H1 (cell line): ENCODE results near the gene PHLDB3. TPM values are rescaled to one million over a fixed set of nuclear protein-coding genes. Genes with fewer than 3 reads are reported as not detected.

Experiments
- CTCF ChIA-PET: fragments of 300-600 bp; sonication (Branson Sonifier 250); formaldehyde crosslinking; loops from one replicate; lab custom pipeline; 2021; ENCODE audit not compliant: partially characterized antibody; lab: Charles Lee
- POLR2A ChIA-PET: fragments of 300-600 bp; sonication (Branson Sonifier 250); formaldehyde crosslinking; loops from one replicate; lab custom pipeline; 2021; ENCODE audit warnings: inconsistent platforms; ENCODE audit not compliant: partially characterized antibody; lab: Charles Lee
- DNase-seq, 2 experiments: peaks; one replicate each; pipeline versions ENCODE4 v3.0.0 to v3.0.0-alpha.2; 2010 to 2022; ENCODE audit warnings: low spot score in 2 of 2, low read depth in 1 of 2, mixed read lengths in 1 of 2
- FAIRE-seq: peaks from 2 replicates; lab custom pipeline; 2011; peaks lifted over from hg19 to GRCh38; lab: Jason Lieb, UNC
- H2AFZ ChIP-seq: 2 replicates; pipeline ENCODE4 v1.8.1; 2012; ENCODE audit warnings: low read length, inconsistent platforms
- H2AK5ac ChIP-seq: 2 replicates; pipeline ENCODE4 v1.6.1; 2013; ENCODE audit warnings: low read depth, low read length
- H2BK120ac ChIP-seq: replicated peaks from 2 replicates; pipeline ENCODE3; 2013; ENCODE audit warnings: low read depth, low read length, inconsistent platforms
- H2BK12ac ChIP-seq: 2 replicates; pipeline ENCODE4 v1.6.1; 2013; ENCODE audit warnings: low read depth, low read length
- H2BK15ac ChIP-seq: 2 replicates; pipeline ENCODE4 v1.6.1; 2013; ENCODE audit warnings: low read length
- H2BK20ac ChIP-seq: 2 replicates; pipeline ENCODE4 v1.6.1; 2013; ENCODE audit warnings: low read length
- H2BK5ac ChIP-seq: 2 replicates; pipeline ENCODE4 v1.6.1; 2013; ENCODE audit warnings: low read depth, low read length
- H3K14ac ChIP-seq: 2 replicates; pipeline ENCODE4 v1.6.1; 2013; ENCODE audit warnings: inconsistent platforms; ENCODE audit not compliant: insufficient read length
- H3K18ac ChIP-seq: 2 replicates; pipeline ENCODE4 v1.6.1; 2013; ENCODE audit warnings: low read length; ENCODE audit errors: extremely low read depth
- H3K23ac ChIP-seq: 2 replicates; pipeline ENCODE4 v1.6.1; 2013; ENCODE audit warnings: inconsistent platforms; ENCODE audit not compliant: insufficient read length
- H3K23me2 ChIP-seq: 2 replicates; pipeline ENCODE4 v1.6.1; 2013; ENCODE audit warnings: low read depth, low read length
- H3K27ac ChIP-seq: 2 replicates; pipeline ENCODE4 v1.6.1; 2011; ENCODE audit warnings: low read depth, low read length, inconsistent platforms
- H3K27me3 ChIP-seq, 4 experiments: replicated peaks in 1 of 4; 1 replicate in 1 of 4; 2 replicates in 3 of 4; pipeline versions ENCODE4 v1.6.1 to v1.8.1; 2011 to 2013; ENCODE audit warnings: low read length in 3 of 4, mild to moderate bottlenecking in 3 of 4, inconsistent platforms in 2 of 4, mixed read lengths in 2 of 4, moderate library complexity in 1 of 4; ENCODE audit not compliant: control insufficient read depth in 3 of 4, insufficient read depth in 3 of 4; ENCODE audit errors: extremely low read depth in 1 of 4
- H3K36me3 ChIP-seq, 4 experiments: 2 replicates each; pipeline versions ENCODE4 v1.6.1 to v1.8.1; 2011 to 2013; ENCODE audit warnings: mild to moderate bottlenecking in 4 of 4, low read length in 3 of 4, moderate library complexity in 2 of 4, control low read depth in 1 of 4, inconsistent platforms in 1 of 4; ENCODE audit not compliant: insufficient read depth in 4 of 4, control insufficient read depth in 2 of 4
- H3K4ac ChIP-seq: replicated peaks from 2 replicates; pipeline ENCODE3; 2013; ENCODE audit warnings: low read length, low read depth, mixed read lengths, inconsistent platforms; ENCODE audit not compliant: insufficient read length
- H3K4me1 ChIP-seq, 4 experiments: replicated peaks in 1 of 4; 1 replicate in 1 of 4; 2 replicates in 3 of 4; pipeline versions ENCODE4 v1.6.1 to v1.8.1; 2011 to 2013; ENCODE audit warnings: low read length in 3 of 4, inconsistent platforms in 2 of 4, mixed read lengths in 1 of 4; ENCODE audit not compliant: insufficient read depth in 4 of 4, control insufficient read depth in 3 of 4
- H3K4me2 ChIP-seq, 2 experiments: 2 replicates each; pipeline versions ENCODE4 v1.6.1 to v1.8.1; 2011 to 2013; ENCODE audit warnings: low read depth in 2 of 2, low read length in 2 of 2, control low read depth in 1 of 2, inconsistent platforms in 1 of 2, mild to moderate bottlenecking in 1 of 2; ENCODE audit not compliant: insufficient read depth in 1 of 2
- H3K4me3 ChIP-seq, 4 experiments: fragments of 200-600, 300-600 bp in 1 of 4; sonication (generic), shearing (Covaris generic), sonication (Bioruptor Twin) in 1 of 4; 2 replicates each; pipeline versions ENCODE4 v1.5.1 to v1.8.1; 2011 to 2016; ENCODE audit warnings: low read length in 4 of 4, low read depth in 3 of 4, control low read depth in 2 of 4, inconsistent platforms in 2 of 4, mild to moderate bottlenecking in 2 of 4, mixed read lengths in 1 of 4, moderate library complexity in 1 of 4; ENCODE audit not compliant: insufficient read depth in 2 of 4; ENCODE audit errors: extremely low read depth in 1 of 4
- H3K56ac ChIP-seq: replicated peaks from 2 replicates; pipeline ENCODE3; 2013; ENCODE audit warnings: low read depth, mild to moderate bottlenecking, mixed read lengths, low read length, inconsistent platforms; ENCODE audit not compliant: insufficient read length
- H3K79me1 ChIP-seq: 2 replicates; pipeline ENCODE4 v1.6.1; 2013; ENCODE audit warnings: low read depth, low read length, control low read depth
- H3K79me2 ChIP-seq, 2 experiments: 2 replicates each; pipeline versions ENCODE4 v1.6.1 to v1.8.1; 2012 to 2013; ENCODE audit warnings: low read length in 2 of 2, mild to moderate bottlenecking in 2 of 2, inconsistent platforms in 1 of 2; ENCODE audit not compliant: insufficient read depth in 2 of 2, control insufficient read depth in 1 of 2
- H3K9ac ChIP-seq, 4 experiments: replicated peaks in 1 of 4; 1 replicate in 1 of 4; 2 replicates in 3 of 4; pipeline versions ENCODE4 v1.6.1 to v1.8.1; 2011 to 2013; ENCODE audit warnings: low read depth in 3 of 4, low read length in 3 of 4, control low read depth in 2 of 4, mild to moderate bottlenecking in 2 of 4, moderate library complexity in 2 of 4, inconsistent platforms in 1 of 4; ENCODE audit errors: extremely low read depth in 1 of 4
- H3K9me3 ChIP-seq, 2 experiments: 2 replicates each; pipeline versions ENCODE4 v1.6.1 to v1.8.1; 2012 to 2013; ENCODE audit warnings: mild to moderate bottlenecking in 2 of 2, moderate library complexity in 2 of 2, control low read depth in 1 of 2, inconsistent platforms in 1 of 2, low read depth in 1 of 2, low read length in 1 of 2, mixed read lengths in 1 of 2; ENCODE audit not compliant: insufficient read depth in 2 of 2
- H4K20me1 ChIP-seq, 2 experiments: replicated peaks in 1 of 2; 2 replicates each; pipeline versions ENCODE3 to v1.8.1; 2011 to 2013; ENCODE audit warnings: inconsistent platforms in 2 of 2, low read length in 2 of 2, mild to moderate bottlenecking in 1 of 2; ENCODE audit not compliant: insufficient read depth in 2 of 2, control insufficient read depth in 1 of 2
- H4K5ac ChIP-seq: 2 replicates; pipeline ENCODE4 v1.6.1; 2013; ENCODE audit warnings: low read length, low read depth, mixed read lengths, inconsistent platforms; ENCODE audit not compliant: insufficient read length
- H4K8ac ChIP-seq: 2 replicates; pipeline ENCODE4 v1.8.0; 2013; ENCODE audit warnings: mild to moderate bottlenecking, moderate library complexity, low read length, inconsistent platforms; ENCODE audit not compliant: insufficient read depth; ENCODE audit errors: extremely low read depth
- H4K91ac ChIP-seq: replicated peaks from 2 replicates; pipeline ENCODE3; 2013; ENCODE audit warnings: low read length, mixed read lengths, inconsistent platforms; ENCODE audit not compliant: insufficient read length
- HDAC2 ChIP-seq, 2 experiments: fragments of 300-600 bp in 1 of 2; sonication (generic) in 1 of 2; IDR thresholded peaks; 2 replicates each; pipeline ENCODE4 v1.6.1; 2011 to 2012; ENCODE audit warnings: low read depth in 2 of 2, low read length in 2 of 2, mild to moderate bottlenecking in 2 of 2, moderate library complexity in 2 of 2, borderline replicate concordance in 1 of 2, inconsistent platforms in 1 of 2
- SIX5 ChIP-seq: IDR thresholded peaks from 2 replicates; pipeline ENCODE4 v1.6.1; 2011; ENCODE audit warnings: mild to moderate bottlenecking, low read depth, low read length
- WGBS, 2 experiments: shearing (Covaris generic) in 1 of 2; methylation state at CpG; one replicate each; pipeline versions ENCODE4 v1.1.6 to v1.1.7; 2013 to 2015; ENCODE audit warnings: low lambda C conversion rate in 2 of 2, mixed read lengths in 2 of 2, inconsistent platforms in 1 of 2, low coverage in 1 of 2, missing lambda C conversion rate in 1 of 2; ENCODE audit not compliant: insufficient replicate concordance in 2 of 2, insufficient coverage in 1 of 2, insufficient read length in 1 of 2; ENCODE audit errors: extremely low coverage in 1 of 2, missing lambda C conversion rate in 1 of 2; 5-methylcytosine and 5-hydroxymethylcytosine counted together
- polyA plus RNA-seq, 7 experiments: library from polyadenylated mRNA; depleted of rRNA in 3 of 7; stranded (reverse) in 5 of 7; unstranded in 2 of 7; fragments of >200 nt in 5 of 7; fragments of 200-250 nt in 2 of 7; gene quantifications; 1 replicate in 5 of 7; 2 replicates in 1 of 7; 4 replicates in 1 of 7; pipeline versions ENCODE4 v1.2.1 to v1.2.3, GENCODE V29; 2011 to 2013; ENCODE audit warnings: missing spikeins in 2 of 7, mixed read lengths in 2 of 7
- total RNA-seq: library from RNA; stranded (reverse); fragmentation: NEBNext Ultra II Directional; extraction: Animal tissue kit (Norgen Biotek cat#: 25700); gene quantifications from 2 replicates; pipeline ENCODE4 v1.2.1, GENCODE V29; 2021

PHLDB3 gene
- total and polyA plus RNA-seq, 2 of the 8 experiments (the other 6 are each of a cell fraction or from before 2014, with no cell fraction given) = 4.0 to 8.5 TPM

GRCh38 chr19:43479961-43480561 lies 24.5 kb downstream of the PHLDB3 start:
- Histone ChIP-seq H3K36me3 (no peaks in the 10 kb centered on the region), H4K20me1 (no peaks in the 10 kb centered on the region), H2BK20ac (no peak overlapping the region), H2BK12ac (no peak overlapping the region), H2BK15ac (no peak overlapping the region), H3K9me3 (no peaks in the 10 kb centered on the region), H3K4me3 (no peak overlapping the region), H3K4me1 (no peaks in the 10 kb centered on the region; a peak in 2 of 7 replicates), H2BK120ac (no peak overlapping the region), H4K8ac (no peak overlapping the region), H3K4me2 (no peak overlapping the region), H3K27me3 (no peaks in the 10 kb centered on the region), H2AFZ (no peak overlapping the region), H3K18ac (no peak overlapping the region), H3K23ac (no peak overlapping the region), H3K23me2 (0 out of 2 replicates have a peak, but pooled peaks cover 3% of the 10 kb centered on the region), H2BK5ac (no peak overlapping the region), H3K56ac (no peak overlapping the region), H3K27ac (no peak overlapping the region), H3K79me1 (no peaks in the 10 kb centered on the region), H4K5ac (no peak overlapping the region), H3K4ac (no peak overlapping the region), H3K9ac (no peak overlapping the region), H2AK5ac (no peak overlapping the region), H3K14ac (no peak overlapping the region), H4K91ac (no peak overlapping the region), H3K79me2 (no peaks in the 10 kb centered on the region)
- WGBS, 2 experiments = 90% methylated on average over 4 of the region's 4 CpGs; no CpG with 5 or more reads in 1 of the 2 experiments
- ChIA-PET CTCF (interaction anchor here (0.5 to 2.6 kb wide), 8 partner anchors 15 to 608 kb away, joined by 3 to 9 read pairs (median 3); partner anchors contain the start of gene LYPD3), POLR2A (interaction anchor here (0.6 kb wide), 1 partner anchor 21 kb away, joined by 3 read pairs; no protein-coding TSS in a partner anchor)
- no peak for TF ChIP-seq SIX5
- TF ChIP-seq HDAC2 (IDR thresholded peaks at IDR 0.05; ENCODE audit: borderline replicate concordance in 1 of 2, low read depth in 2 of 2, low read length in 2 of 2) = no peak
- FAIRE-seq (no peak), DNase-seq (no peak)
